Eye (tissue), 1 donor: ENCODE data around the gene CNN2.
"Not testable (repeated sequence)": the region's sequence is repeated elsewhere in the genome, so short reads cannot be mapped to it uniquely, and the experiment has no call there.

Experiments
- DNase-seq: peaks from one replicate; pipeline ENCODE4 v3.0.0-alpha.2; 2015

The CNN2 gene

GRCh38 chr19:1012334-1012733 is 14.1 kb upstream of the CNN2 start:
- no peak for DNase-seq

- DNase-seq: no peak
Measured at GRCh38 chr19:1013218-1013617, 13.2 kb upstream of the CNN2 start.

- no peak for DNase-seq
Measured at GRCh38 chr19:1014161-1015060, 12.0 kb upstream of the CNN2 start.

- DNase-seq: no peak
Measured at GRCh38 chr19:1015061-1015781, 11.2 kb upstream of the CNN2 start.

- DNase-seq: peak; percentile 67
Measured at GRCh38 chr19:1015782-1016646, 10.4 kb upstream of the CNN2 start.

GRCh38 chr19:1016647-1017114 is 9.7 kb upstream of the CNN2 start:
- DNase-seq: no peak

- DNase-seq: no peak
Measured at GRCh38 chr19:1017115-1017905, 9.1 kb upstream of the CNN2 start.

GRCh38 chr19:1017906-1018305 is 8.5 kb upstream of the CNN2 start:
- no peak for DNase-seq

- no peak for DNase-seq
Measured at GRCh38 chr19:1018393-1018792, 8.0 kb upstream of the CNN2 start.

- DNase-seq: no peak
Measured at GRCh38 chr19:1018932-1019615, 7.3 kb upstream of the CNN2 start.

GRCh38 chr19:1019616-1019961 is 6.8 kb upstream of the CNN2 start:
- no peak for DNase-seq

GRCh38 chr19:1019980-1020867 is 6.2 kb upstream of the CNN2 start:
- DNase-seq: no peak

- peak; percentile 99 for DNase-seq
Measured at GRCh38 chr19:1020868-1021425, 5.5 kb upstream of the CNN2 start, which contains the start of gene TMEM259. TMEM259 (minus strand) TSS chr19:1021123; CDS start chr19:1020996, 127 bp downstream.

- not testable (repeated sequence) for DNase-seq
Measured at GRCh38 chr19:1023883-1024188, 2.6 kb upstream of the CNN2 start.

GRCh38 chr19:1025080-1025479 is 1.3 kb upstream of the CNN2 start:
- DNase-seq: not testable (repeated sequence)

- DNase-seq: peak; percentile 70
Measured at GRCh38 chr19:1026783-1027649, 608 bp downstream of the CNN2 start.

- DNase-seq: peak; percentile 49
Measured at GRCh38 chr19:1027650-1028061, 1.2 kb downstream of the CNN2 start.

- DNase-seq: peak; percentile 93
Measured at GRCh38 chr19:1028062-1028926, 1.9 kb downstream of the CNN2 start.
